Keratinocyte (primary cell): ENCODE data around the gene DNAH10. TPM values are rescaled to one million over a fixed set of nuclear protein-coding genes. Genes with fewer than 3 reads are reported as not detected.
A peak's percentile ranks its signal among the peaks of the same experiment; 100 is the strongest.

Experiments used
- DNase-seq: peaks from one replicate; pipeline ENCODE4 v3.0.0-alpha.2; 2011; ENCODE audit warnings: low read depth, missing footprints, low spot score
- FAIRE-seq: peaks from 2 replicates; lab custom pipeline; 2011; peaks lifted over from hg19 to GRCh38; lab: Jason Lieb, UNC
- H2AFZ ChIP-seq: 2 replicates; pipeline ENCODE4 v1.6.0; 2012; ENCODE audit warnings: low read length, control low read depth, inconsistent platforms; ENCODE audit not compliant: control insufficient read depth
- H3K27ac ChIP-seq: 2 replicates; pipeline ENCODE4 v1.5.1; 2011; ENCODE audit warnings: low read length; ENCODE audit not compliant: control insufficient read depth, insufficient read depth
- H3K27me3 ChIP-seq: 3 replicates; pipeline ENCODE4 v1.6.0; 2011; ENCODE audit warnings: low read length; ENCODE audit not compliant: control insufficient read depth, insufficient read depth; ENCODE audit errors: extremely low read depth
- H3K36me3 ChIP-seq, 2 experiments: 2 replicates in 1 of 2; 3 replicates in 1 of 2; pipeline ENCODE4 v1.5.1; 2011; ENCODE audit warnings: low read length in 2 of 2, mild to moderate bottlenecking in 1 of 2; ENCODE audit not compliant: control insufficient read depth in 2 of 2, insufficient read depth in 2 of 2; ENCODE audit errors: extremely low read depth in 1 of 2
- H3K4me1 ChIP-seq: 3 replicates; pipeline ENCODE4 v1.5.1; 2011; ENCODE audit warnings: low read length; ENCODE audit not compliant: control insufficient read depth, insufficient read depth; ENCODE audit errors: extremely low read depth
- H3K4me2 ChIP-seq: 3 replicates; pipeline ENCODE4 v1.6.0; 2011; ENCODE audit warnings: low read depth, low read length; ENCODE audit not compliant: control insufficient read depth, insufficient read depth; ENCODE audit errors: extremely low read depth
- H3K4me3 ChIP-seq, 3 experiments: fragments of 200-600 bp in 1 of 3; sonication (generic) in 1 of 3; 2 replicates in 2 of 3; 3 replicates in 1 of 3; pipeline ENCODE4 v1.5.1; 2011 to 2016; ENCODE audit warnings: low read length in 3 of 3, mild to moderate bottlenecking in 3 of 3, control low read depth in 2 of 3, inconsistent platforms in 1 of 3, low read depth in 1 of 3, mixed read lengths in 1 of 3, mixed run types in 1 of 3, moderate library complexity in 1 of 3; ENCODE audit not compliant: control insufficient read depth in 2 of 3, insufficient read depth in 2 of 3; ENCODE audit errors: extremely low read depth in 1 of 3
- H3K79me2 ChIP-seq: 2 replicates; pipeline ENCODE4 v1.6.0; 2012; ENCODE audit warnings: low read length; ENCODE audit not compliant: control insufficient read depth, insufficient read depth
- H3K9ac ChIP-seq: 3 replicates; pipeline ENCODE4 v1.6.0; 2011; ENCODE audit warnings: low read length; ENCODE audit not compliant: control insufficient read depth, insufficient read depth; ENCODE audit errors: extremely low read depth
- H3K9me1 ChIP-seq: 3 replicates; pipeline ENCODE4 v1.6.0; 2011; ENCODE audit warnings: low read length; ENCODE audit not compliant: control insufficient read depth, insufficient read depth; ENCODE audit errors: extremely low read depth
- H3K9me3 ChIP-seq: 2 replicates; pipeline ENCODE4 v1.5.1; 2012; ENCODE audit warnings: low read depth, low read length; ENCODE audit not compliant: control insufficient read depth
- H4K20me1 ChIP-seq: 3 replicates; pipeline ENCODE4 v1.6.0; 2011; ENCODE audit warnings: low read length; ENCODE audit not compliant: control insufficient read depth, insufficient read depth; ENCODE audit errors: extremely low read depth
- CTCF ChIP-seq, 3 experiments: IDR thresholded peaks in 1 of 3; conservative IDR thresholded peaks in 1 of 3; optimal IDR thresholded peaks in 1 of 3; 2 replicates in 2 of 3; 3 replicates in 1 of 3; pipeline versions ENCODE3 to v1.5.1; 2011; ENCODE audit warnings: low read length in 3 of 3, mild to moderate bottlenecking in 3 of 3, moderate library complexity in 2 of 3, control low read depth in 1 of 3, inconsistent platforms in 1 of 3; ENCODE audit not compliant: insufficient read depth in 2 of 3; ENCODE audit errors: extremely low read depth in 1 of 3
- EZH2 ChIP-seq: IDR thresholded peaks from one replicate; pipeline ENCODE4 v1.6.1; 2012; ENCODE audit warnings: inconsistent platforms, mild to moderate bottlenecking, low read length, moderate library complexity
- dilution Hi-C: fragments of 300-500 bp; cut with MboI; formaldehyde crosslinking; loops from one replicate; pipeline ENCODE4 v1.7.0; 2020; ENCODE audit warnings: low sequenced_read_pairs; ENCODE audit not compliant: extremely low pct_ligation_motif_present
- polyA plus RNA-seq, 5 experiments: library from polyadenylated mRNA; depleted of rRNA in 3 of 5; stranded (reverse) in 3 of 5; stranded (forward) in 1 of 5; unstranded in 1 of 5; fragments of >200 nt; gene quantifications; 1 replicate in 1 of 5; 2 replicates in 3 of 5; 3 replicates in 1 of 5; pipeline versions ENCODE4 v1.2.1 to v1.2.3, GENCODE V29; 2011 to 2012; ENCODE audit warnings: missing spikeins in 2 of 5, low read depth in 1 of 5, low replicate concordance in 1 of 5

Gene DNAH10
- polyA plus RNA-seq, 1 donor (not counting 4 experiments of a cell fraction or from before 2014, with no cell fraction given), result 0.08 TPM

GRCh38 chr12:123903301-123904065 lies 141.4 kb downstream of the DNAH10 start:
- no peak overlapping the region for H3K4me3 ChIP-seq
- no peak overlapping the region for H2AFZ ChIP-seq
- no peak overlapping the region for H3K4me2 ChIP-seq
- H3K79me2 ChIP-seq, result no peaks in the 10 kb centered on the region
- no peaks in the 10 kb centered on the region for H3K9me3 ChIP-seq
- H3K9ac ChIP-seq, result no peak overlapping the region
- H4K20me1 ChIP-seq, result no peaks in the 10 kb centered on the region
- DNase-seq (no peak), FAIRE-seq (no peak)
- TF ChIP-seq EZH2 (no peak), CTCF (optimal IDR thresholded peaks at IDR 0.05 in 1 of 3, IDR thresholded peaks at IDR 0.05 in 1 of 3, conservative IDR thresholded peaks at IDR 0.05 in 1 of 3; ENCODE audit: extremely low read depth in 1 of 3, insufficient read depth in 2 of 3, low read length in 3 of 3) (no peak)
- peaks cover 9% of the 10 kb centered on the region for H3K4me1 ChIP-seq
- no peak overlapping the region for H3K27ac ChIP-seq
- H3K9me1 ChIP-seq, result no peaks in the 10 kb centered on the region
- H3K27me3 ChIP-seq, result peaks cover 27% of the 10 kb centered on the region
- dilution Hi-C loops, result no loop called here
- no peaks in the 10 kb centered on the region for H3K36me3 ChIP-seq

- DNase-seq (peak; percentile 23), FAIRE-seq (peak; percentile 76)
- Histone ChIP-seq H3K4me2 (no peak overlapping the region), H3K9me3 (no peaks in the 10 kb centered on the region), H3K27ac (no peak overlapping the region), H3K4me1 (peaks cover 9% of the 10 kb centered on the region), H3K27me3 (peaks cover 17% of the 10 kb centered on the region), H3K9ac (no peak overlapping the region), H3K9me1 (no peaks in the 10 kb centered on the region), H4K20me1 (no peaks in the 10 kb centered on the region), H3K79me2 (no peaks in the 10 kb centered on the region), H3K4me3 (no peak overlapping the region), H3K36me3 (no peaks in the 10 kb centered on the region), H2AFZ (no peak overlapping the region)
- peak; percentile 68 to 89 (median 73) for TF ChIP-seq CTCF (optimal IDR thresholded peaks at IDR 0.05 in 1 of 3, IDR thresholded peaks at IDR 0.05 in 1 of 3, conservative IDR thresholded peaks at IDR 0.05 in 1 of 3; ENCODE audit: extremely low read depth in 1 of 3, insufficient read depth in 2 of 3, low read length in 3 of 3)
- TF ChIP-seq EZH2, result no peak
- dilution Hi-C loops, result no loop called here
Observed at GRCh38 chr12:123905319-123905925, 143.3 kb downstream of the DNAH10 start.
